Inferior parietal cortex (tissue), 1 donor: ENCODE data around the gene MEGF10.
A peak's percentile ranks its signal among the peaks of the same experiment; 100 is the strongest.
"Not testable (repeated sequence)": the region's sequence is repeated elsewhere in the genome, so short reads cannot be mapped to it uniquely, and the experiment has no call there.

Experiments
- DNase-seq: peaks from one replicate; pipeline ENCODE4 v3.0.0-alpha.2; 2016; ENCODE audit errors: extremely low spot score

Gene MEGF10

DNA sequence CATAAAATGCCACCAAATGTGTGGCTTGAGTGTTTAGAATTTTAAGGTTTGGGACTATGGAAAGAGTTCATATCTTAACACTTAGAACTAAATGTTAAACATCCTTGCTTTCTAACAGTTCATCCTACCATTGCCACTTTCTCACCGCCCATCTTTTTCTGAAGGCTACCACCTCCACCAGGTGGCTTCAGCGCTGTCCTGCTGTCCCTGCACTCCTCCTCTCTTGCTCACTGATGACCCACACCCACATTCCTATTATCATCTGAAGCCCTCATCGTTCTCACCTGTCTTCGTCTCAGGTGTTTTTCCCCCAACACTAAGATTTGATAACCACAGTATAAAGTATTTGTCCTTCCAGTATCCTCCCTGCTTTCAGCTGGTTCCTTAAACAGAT lies 7.4 kb downstream of the MEGF10 start:
- no peak for DNase-seq

DNA sequence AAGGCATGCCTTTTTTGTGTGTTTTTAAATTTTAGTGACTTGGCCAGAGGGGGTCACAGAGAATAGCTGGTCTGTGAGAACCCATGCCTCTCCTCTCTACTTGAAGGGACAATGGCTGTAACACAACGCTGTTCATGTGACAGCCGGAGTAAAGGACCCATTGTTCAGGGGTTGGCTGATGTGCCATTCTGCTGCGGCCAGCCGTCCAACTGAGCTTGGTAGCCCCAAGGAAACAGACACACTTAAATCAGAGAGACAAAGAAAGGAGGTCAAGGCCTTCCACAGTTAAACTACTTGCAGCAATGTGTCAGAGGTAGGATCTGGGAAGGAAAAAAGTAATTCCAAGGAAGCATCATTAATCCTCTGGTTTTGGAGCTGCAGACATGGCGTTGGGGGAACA lies 8.1 kb downstream of the MEGF10 start:
- peak; percentile 90 for DNase-seq

DNA sequence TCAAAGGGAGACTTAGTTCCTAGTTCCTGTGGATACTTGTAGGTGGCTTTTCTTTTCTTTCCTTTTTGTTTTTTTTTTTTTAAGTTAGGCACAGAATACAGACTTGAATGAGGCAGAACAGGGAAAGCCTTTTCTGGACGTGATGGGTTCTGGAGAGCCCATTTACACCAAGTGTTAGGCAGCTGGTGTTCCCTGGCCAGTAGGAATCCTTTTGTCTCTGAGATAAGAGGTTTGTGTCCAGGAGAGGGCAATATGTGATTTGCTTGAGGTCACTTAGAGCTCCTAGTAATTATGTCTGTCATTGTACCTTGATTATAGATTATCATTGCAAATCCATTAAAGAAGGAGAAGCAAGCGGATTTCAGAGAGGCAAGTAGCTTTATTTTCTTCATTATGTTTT lies 9.1 kb downstream of the MEGF10 start:
- peak; percentile 63 for DNase-seq

DNA sequence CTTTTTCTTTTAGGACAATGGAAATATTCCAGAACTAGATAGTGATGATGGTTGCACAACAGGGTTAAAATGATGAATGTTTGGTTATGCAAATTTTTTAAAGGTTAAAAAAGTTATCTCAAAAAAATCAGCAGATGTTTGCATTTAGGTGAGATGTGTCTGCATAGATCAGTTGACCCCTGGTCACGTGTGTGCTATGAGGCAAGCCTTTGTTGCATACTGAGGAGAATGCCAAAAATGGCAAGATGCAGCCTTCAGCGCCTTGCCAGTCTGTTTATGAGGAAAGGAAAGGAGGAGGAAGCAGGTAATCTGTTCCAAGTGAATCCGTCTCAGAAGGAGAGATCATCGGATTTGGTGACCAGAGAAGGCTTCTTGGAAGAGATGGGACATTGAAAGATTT lies 11.9 kb downstream of the MEGF10 start:
- no peak for DNase-seq

DNA sequence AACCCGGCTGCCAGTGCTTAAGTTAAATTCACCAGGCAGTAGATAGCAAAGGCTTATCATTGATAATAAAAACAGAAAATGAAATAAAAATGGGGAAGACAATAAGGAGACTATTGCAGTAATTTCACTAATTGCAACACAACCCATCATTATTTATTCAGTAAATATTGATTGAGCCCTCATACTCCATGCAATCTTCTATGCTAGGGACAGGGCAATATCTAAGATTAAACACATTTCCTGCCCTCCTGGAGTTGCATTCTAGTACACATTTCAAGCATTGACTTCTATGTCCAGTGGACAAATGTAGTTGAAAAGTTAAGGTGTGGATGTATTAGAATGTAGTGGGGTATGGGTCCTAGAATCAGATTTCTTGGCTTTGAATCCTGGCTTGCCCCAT lies 12.8 kb downstream of the MEGF10 start:
- no peak for DNase-seq

DNA sequence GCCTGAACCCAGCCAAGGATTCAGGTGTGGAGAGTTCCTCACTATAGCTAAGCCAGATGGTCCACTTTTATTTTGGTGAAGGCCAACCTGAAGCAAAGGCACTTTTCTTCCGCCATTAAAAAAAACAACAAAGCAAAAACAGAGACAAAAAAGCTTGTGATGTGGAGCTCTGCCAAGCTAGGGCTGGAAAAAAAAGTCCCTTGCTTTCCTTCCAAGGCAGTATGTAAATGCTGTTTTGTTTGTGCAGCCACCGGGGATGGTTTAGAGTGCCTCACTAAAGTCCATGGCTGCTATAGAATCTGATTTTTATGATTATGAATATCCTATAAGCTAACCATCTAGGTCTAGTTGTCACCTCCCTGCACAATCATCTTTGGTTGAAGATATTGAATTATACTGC lies 14.9 kb downstream of the MEGF10 start:
- DNase-seq: peak; percentile 73

DNA sequence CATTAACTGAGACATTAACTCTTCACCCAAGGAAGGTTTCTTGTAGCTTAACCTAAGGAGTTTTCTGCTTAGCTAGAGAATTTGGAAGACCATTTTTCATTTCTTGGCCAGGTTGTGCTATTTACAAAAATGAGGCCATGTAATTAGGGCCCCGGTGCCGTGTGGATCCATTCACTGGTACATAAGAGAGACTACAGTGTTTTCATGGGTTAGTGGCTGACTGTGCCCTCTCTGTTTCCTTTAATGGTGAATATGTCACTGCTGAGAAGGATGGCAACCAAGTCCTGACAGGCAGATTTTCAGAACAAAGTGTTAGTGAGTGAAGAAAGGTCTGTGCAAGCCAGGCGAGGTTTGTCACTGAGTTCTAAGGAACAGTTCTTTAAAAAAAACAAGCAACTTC lies 15.4 kb downstream of the MEGF10 start:
- DNase-seq: no peak

DNA sequence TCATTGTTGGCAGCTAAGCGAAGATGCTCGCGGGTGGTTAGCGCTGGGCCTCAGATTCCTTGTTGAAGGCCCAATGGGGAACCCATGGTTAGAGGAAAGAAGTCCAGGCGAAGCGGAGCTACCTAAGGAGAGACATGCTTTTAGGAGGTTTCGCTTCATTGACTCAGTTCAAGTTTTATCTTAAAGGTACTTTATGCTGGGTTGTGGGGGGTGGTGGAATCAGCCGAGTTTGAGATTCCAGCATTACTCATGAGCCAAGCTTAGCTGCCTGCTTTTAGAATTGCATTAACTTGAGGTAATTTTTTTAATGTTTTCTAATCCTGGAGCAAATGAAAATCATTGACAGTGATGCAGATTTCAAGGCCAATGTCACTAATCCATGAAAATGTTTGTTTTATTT lies 16.1 kb downstream of the MEGF10 start:
- DNase-seq: no peak

DNA sequence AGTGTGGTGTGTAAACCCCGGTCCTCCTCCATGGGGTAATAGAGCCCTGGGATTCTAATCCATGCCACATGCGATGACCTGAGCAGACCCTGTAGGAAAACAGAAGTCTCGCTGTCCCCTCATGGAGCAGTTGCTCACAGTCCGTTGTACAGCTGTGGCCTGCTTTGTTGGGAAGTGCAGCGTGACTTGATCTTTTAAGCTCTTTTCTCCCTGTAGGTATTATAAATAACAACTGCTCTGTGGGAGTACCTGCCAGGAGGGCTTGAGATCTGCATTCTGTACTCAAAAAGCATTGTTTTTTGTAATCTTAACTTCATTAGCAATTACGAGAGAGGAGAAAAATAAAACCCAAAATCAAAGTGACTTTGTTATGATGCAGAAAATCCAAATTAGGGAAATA lies 17.3 kb downstream of the MEGF10 start:
- no peak for DNase-seq

DNA sequence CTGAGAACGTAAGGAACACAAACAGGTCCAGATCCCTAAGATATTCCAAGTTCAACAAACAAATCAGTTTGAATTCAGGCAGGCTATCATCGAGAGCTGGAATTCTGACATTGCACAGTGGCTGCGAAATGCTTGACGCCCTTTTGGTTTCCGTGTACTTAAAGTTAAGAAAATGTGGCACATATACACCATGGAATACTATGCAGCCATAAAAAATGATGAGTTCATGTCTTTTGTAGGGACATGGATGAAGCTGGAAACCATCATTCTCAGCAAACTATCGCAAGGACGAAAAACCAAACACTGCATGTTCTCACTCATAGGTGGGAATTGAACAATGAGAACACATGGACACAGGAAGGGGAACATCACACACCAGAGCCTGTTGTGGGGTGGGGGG lies 17.7 kb downstream of the MEGF10 start:
- DNase-seq: not testable (repeated sequence)

DNA sequence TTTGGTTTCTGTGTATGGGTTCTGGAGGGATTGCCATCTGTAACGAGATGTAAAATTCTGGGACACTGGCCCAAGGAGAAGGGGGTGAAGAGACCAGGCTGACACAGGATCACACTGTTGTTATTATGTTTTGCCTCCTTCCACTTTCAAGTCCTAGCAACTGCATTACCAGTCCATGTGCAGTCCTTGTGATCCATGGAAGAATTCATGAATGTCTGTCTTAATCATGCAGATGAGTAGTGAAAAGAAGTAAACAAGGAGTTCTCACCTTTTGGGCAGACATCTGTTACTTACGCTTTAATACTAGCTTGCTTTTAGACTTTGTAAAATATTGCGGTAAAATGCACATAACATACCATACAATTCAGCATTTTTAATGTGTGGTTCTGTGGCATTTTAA lies 18.3 kb downstream of the MEGF10 start:
- DNase-seq: no peak

DNA sequence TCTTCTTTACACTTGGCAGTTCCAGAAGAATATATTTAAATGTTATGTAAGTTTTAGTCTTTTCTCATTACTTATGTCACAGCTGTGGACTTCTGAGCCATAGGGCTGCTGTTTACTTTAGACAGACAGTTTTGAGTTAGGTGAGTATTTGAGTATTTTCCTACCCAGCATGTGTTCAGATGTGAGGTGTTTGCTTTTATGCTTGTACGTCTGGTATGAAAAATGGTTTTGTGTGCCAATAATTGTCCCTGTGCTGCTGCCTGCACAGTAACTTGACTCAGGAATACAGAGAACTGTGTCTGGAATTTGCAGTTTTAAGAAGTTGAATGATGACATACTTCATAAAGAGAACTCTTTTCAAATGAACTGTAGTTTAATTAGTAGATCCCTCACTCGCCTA lies 20.8 kb downstream of the MEGF10 start:
- DNase-seq: peak; percentile 56

DNA sequence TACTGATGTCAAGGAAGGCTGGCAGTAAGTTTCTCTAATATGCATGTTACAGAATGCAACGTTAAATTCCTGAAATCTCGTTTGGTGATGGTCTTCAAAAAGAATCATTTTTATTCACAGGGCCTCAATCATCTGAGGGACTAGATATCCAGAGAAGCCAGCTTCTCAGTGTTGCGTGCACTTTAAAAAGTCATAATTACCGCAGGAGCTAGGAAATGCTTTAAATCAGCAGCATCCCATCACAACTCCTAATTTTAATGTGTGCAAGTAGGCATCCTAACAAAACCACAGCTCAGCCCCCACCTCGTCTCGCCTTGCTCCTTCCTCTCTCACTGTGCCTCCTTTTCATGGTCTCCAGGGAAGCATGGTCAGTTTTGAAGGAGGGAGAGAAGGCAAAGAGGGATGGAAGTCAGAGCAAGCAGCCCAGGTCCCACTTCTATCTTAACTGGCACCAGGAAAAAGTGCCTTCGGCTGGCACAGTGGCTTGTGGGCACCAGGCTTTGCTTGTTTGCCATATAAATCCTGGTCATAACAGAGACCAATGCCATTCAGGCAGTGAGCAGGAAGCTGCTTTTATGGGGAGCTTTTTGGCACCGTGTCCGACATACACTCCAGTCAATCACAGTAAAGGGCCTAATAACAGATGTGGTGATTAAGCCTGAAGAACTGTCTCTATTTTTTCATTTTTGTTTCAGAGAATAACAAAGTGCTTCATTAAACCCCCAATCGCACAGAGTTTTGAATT lies 21.4 kb downstream of the MEGF10 start:
- DNase-seq: no peak

DNA sequence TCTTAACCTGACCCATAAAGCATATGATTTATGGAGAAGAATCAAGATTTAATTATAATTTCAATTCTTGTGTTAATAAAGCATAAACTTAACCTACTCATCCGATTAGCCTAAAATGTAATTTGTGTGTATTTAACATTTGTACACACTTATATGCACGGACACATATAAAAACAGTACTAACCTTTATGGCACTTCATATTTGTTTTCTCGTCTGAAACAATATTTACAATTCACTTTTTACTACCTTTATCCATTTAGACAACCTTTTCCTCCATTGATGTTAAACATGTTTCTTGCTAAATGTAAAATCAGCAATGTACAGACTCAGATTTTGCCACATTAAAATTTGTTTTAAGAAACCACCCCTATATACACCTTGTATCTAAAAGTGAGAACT lies 22.8 kb downstream of the MEGF10 start:
- DNase-seq: no peak

DNA sequence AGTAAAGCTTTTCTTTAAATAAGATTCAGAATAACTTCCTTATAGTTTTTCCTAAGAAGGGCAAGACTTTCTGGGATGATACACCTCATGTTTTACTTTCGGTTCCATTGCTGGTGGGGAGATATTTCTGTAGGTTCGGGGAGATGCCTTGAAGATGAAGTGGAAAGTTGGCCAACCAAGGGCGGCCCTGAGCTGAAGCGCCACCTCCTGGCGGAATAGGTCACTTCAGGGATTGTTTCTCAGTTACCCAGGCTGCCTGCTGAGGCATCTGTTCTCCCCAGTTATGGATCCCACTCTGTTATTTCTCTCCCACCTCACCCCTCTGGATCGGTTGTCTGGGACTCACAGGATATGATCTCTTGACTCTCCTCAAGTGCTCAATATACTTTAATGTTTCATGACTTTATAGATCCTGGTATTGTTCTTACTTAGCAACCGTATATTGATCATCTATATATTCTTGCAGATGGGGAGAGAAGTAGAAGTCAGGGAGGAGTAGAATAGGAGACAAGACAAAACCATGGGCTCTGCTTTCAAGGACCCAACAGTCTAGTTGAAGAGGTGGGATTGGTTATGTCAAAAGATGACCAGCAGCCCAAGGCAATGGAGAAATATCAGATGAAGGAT lies 23.4 kb downstream of the MEGF10 start:
- DNase-seq: peak; percentile 62

DNA sequence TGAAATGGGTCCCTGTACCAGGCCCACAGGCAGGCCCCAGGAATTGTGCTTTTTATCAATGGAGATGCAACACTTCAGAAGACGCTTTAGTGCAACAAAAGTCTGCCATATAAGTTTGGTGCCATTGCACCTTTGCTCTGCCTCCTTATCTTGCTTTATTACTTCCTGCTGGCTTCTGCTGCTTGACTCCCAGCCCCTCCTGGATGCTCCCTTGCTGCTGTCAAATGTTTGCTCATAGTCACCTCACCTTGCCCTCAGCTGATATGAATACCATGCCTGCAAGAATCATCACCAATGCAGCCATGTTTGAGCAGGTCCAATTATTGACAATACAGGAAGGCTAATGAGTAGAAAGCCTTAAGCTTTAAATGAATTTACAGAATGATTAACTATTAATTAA lies 25.4 kb downstream of the MEGF10 start:
- DNase-seq: no peak

DNA sequence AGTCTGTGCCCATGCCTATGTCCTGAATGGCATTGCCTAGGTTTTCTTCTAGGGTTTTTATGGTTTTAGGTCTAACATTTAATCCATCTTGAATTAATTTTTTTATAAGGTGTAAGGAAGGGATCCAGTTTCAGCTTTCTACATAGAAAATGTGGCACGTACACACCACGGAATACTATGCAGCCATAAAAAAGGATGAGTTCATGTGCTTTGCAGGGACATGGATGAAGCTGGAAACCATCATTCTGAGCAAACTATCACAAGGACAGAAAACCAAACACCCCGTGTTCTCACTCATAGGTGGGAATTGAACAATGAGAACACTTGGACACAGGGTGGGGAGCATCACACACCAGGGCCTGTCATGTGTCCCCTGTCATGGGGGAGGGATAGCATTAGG lies 26.8 kb downstream of the MEGF10 start:
- not testable (repeated sequence) for DNase-seq

DNA sequence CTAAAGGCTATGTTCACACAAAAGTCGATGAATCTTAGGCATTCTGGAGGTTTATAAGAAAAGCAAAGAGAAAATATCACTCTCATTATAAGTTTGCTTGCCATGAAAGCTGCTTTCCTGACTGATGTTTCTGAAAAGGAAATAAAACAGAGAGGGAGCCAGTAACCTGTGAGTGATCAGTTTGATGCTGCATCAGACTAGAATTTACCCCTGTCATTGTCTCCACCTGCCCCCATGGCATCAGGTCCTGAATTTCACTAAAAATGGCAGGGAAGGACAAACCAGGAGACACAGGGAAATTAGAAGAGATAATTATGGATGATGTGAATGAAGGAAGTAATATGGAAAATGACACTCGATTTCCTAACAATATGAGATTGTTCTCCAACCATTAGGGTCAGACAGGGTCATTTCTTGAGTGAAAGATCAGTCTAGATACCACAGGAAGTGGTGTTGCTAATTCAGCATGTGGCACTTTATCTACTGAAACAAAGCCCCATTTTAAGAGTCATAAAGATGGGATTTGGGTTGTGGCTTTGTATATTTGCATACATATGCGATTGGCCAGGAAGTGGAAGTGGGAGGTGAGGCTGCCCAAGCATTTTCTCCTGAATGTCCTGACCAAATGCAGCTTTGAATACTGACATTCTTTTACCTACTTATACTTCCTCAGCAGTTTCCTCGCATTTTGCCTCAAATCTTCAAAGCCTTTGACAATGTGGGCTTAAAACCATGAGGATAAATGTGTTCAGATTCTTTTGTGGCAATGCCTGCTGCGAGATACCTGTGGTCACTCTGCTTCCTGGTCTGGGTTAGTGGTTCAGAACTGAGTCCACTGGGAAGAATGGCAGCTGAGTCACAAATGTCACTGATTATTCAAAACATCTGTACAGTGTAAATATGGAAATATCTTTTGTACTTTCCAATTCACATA lies 29.7 kb downstream of the MEGF10 start:
- DNase-seq: no peak

DNA sequence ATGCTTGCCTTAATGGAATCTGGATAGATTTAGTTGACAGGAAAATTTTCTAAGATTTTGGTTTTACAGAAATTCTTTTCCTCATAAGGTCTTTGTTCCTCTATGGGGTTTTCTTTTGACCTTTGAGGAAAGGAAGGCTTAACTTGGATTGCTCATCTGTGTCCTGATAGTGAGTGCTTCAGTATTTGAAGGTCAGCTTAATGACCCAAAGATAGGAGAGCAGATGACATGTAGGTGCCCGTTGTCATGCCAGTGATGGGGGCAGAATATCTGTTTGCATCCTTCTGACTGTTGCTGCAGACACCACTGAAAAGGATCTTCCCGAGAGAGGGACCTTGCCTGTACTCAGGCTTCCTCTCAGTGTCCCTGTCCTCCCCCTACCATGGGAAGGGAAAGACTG lies 30.9 kb downstream of the MEGF10 start:
- DNase-seq: no peak

DNA sequence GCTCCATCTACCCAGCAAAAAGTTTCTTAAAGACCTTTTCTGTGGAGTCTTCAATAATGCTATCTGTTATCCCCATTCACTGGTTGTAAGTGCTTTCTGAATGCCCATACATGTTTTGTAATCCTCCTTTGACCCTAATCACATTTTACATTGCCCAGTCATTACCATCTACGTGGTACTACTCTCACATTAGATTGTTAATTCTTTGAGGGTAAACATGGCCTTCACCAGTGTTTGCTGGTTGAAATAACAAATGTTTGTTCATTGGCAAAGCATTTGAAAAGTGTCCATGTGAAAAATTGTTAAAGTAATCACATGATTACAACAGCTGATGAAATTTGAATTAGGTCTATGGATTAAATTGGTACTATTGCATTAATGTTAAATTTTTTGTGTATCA lies 31.8 kb downstream of the MEGF10 start:
- no peak for DNase-seq

DNA sequence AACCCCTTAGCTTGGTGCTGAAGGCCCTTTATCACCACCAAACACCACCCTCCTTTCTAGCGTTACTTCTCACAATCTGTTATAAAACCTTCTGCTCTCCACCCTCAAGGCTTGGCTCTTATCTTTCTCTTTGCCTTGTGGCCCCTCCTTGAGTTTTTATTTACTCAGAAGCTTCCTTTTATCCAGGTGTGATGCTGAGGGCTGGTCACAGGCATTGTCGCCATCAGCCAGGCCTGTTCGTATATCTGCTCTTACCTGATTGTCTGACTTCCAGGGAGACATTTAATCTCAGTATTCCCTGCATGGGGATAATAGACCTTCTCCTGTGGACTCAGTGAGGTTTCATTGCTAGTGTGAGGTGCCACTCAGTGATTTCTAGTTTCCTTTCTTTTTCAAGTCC lies 34.2 kb downstream of the MEGF10 start:
- no peak for DNase-seq

DNA sequence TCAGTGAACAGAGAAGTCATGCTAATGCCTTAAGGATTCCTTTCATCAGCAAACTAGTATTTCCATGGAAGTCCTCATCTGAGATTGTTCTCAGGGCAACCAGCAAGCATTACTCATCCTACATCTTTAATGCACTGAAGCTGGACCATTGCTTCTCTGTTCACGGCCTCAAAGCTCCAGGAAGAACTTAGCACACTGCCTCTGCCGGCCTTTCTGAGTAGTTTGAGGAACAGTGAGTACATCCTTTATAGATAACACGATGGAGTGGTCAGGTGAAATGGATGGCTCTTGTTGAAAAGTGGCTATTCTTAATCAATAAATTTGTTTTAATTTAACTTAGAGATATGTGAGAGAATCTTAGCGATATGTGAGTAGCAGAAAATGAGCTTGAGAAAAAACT lies 35.8 kb downstream of the MEGF10 start:
- DNase-seq: no peak
